SH-SY5Y (cell line): ENCODE measurements around the gene KLHDC3.

Source experiments
- GATA2 ChIP-seq: IDR thresholded peaks from 2 replicates; pipeline ENCODE4 v1.6.1; 2011; ENCODE audit warnings: mild to moderate bottlenecking, low read depth, low read length
- GATA3 ChIP-seq: IDR thresholded peaks from 2 replicates; pipeline ENCODE4 v1.6.1; 2011; ENCODE audit warnings: low read depth, mild to moderate bottlenecking, low read length, moderate library complexity

GRCh38 chr6:43013097-43013842, 779 bp upstream of the KLHDC3 start:
- TF ChIP-seq GATA3 (no peak), GATA2 (no peak)
